ENCODE results near the gene NADK2.

- TF ChIP-seq CTCF (conservative IDR thresholded peaks at IDR 0.05; ENCODE audit: low read length), result no peak
- no peak for TF ChIP-seq EZH2phosphoT487 (IDR thresholded peaks at IDR 0.05; ENCODE audit: borderline replicate concordance, low read depth, low read length)
Measured at GRCh38 chr5:36269478-36269877, 27.8 kb upstream of the NADK2 start.
